H1 (cell line): ENCODE results near the gene RAD51C. TPM values are rescaled to one million over a fixed set of nuclear protein-coding genes. Genes with fewer than 3 reads are reported as not detected.

Experiments
- CTCF ChIA-PET: fragments of 300-600 bp; sonication (Branson Sonifier 250); formaldehyde crosslinking; loops from one replicate; lab custom pipeline; 2021; ENCODE audit not compliant: partially characterized antibody; lab: Charles Lee
- POLR2A ChIA-PET: fragments of 300-600 bp; sonication (Branson Sonifier 250); formaldehyde crosslinking; loops from one replicate; lab custom pipeline; 2021; ENCODE audit warnings: inconsistent platforms; ENCODE audit not compliant: partially characterized antibody; lab: Charles Lee
- DNase-seq, 2 experiments: peaks; one replicate each; pipeline versions ENCODE4 v3.0.0 to v3.0.0-alpha.2; 2010 to 2022; ENCODE audit warnings: low spot score in 2 of 2, low read depth in 1 of 2, mixed read lengths in 1 of 2
- FAIRE-seq: peaks from 2 replicates; lab custom pipeline; 2011; peaks lifted over from hg19 to GRCh38; lab: Jason Lieb, UNC
- H2AFZ ChIP-seq: 2 replicates; pipeline ENCODE4 v1.8.1; 2012; ENCODE audit warnings: low read length, inconsistent platforms
- H2AK5ac ChIP-seq: 2 replicates; pipeline ENCODE4 v1.6.1; 2013; ENCODE audit warnings: low read depth, low read length
- H2BK120ac ChIP-seq: replicated peaks from 2 replicates; pipeline ENCODE3; 2013; ENCODE audit warnings: low read depth, low read length, inconsistent platforms
- H2BK12ac ChIP-seq: 2 replicates; pipeline ENCODE4 v1.6.1; 2013; ENCODE audit warnings: low read depth, low read length
- H2BK15ac ChIP-seq: 2 replicates; pipeline ENCODE4 v1.6.1; 2013; ENCODE audit warnings: low read length
- H2BK20ac ChIP-seq: 2 replicates; pipeline ENCODE4 v1.6.1; 2013; ENCODE audit warnings: low read length
- H2BK5ac ChIP-seq: 2 replicates; pipeline ENCODE4 v1.6.1; 2013; ENCODE audit warnings: low read depth, low read length
- H3K14ac ChIP-seq: 2 replicates; pipeline ENCODE4 v1.6.1; 2013; ENCODE audit warnings: inconsistent platforms; ENCODE audit not compliant: insufficient read length
- H3K18ac ChIP-seq: 2 replicates; pipeline ENCODE4 v1.6.1; 2013; ENCODE audit warnings: low read length; ENCODE audit errors: extremely low read depth
- H3K23ac ChIP-seq: 2 replicates; pipeline ENCODE4 v1.6.1; 2013; ENCODE audit warnings: inconsistent platforms; ENCODE audit not compliant: insufficient read length
- H3K23me2 ChIP-seq: 2 replicates; pipeline ENCODE4 v1.6.1; 2013; ENCODE audit warnings: low read depth, low read length
- H3K27ac ChIP-seq: 2 replicates; pipeline ENCODE4 v1.6.1; 2011; ENCODE audit warnings: low read depth, low read length, inconsistent platforms
- H3K27me3 ChIP-seq, 4 experiments: replicated peaks in 1 of 4; 1 replicate in 1 of 4; 2 replicates in 3 of 4; pipeline versions ENCODE4 v1.6.1 to v1.8.1; 2011 to 2013; ENCODE audit warnings: low read length in 3 of 4, mild to moderate bottlenecking in 3 of 4, inconsistent platforms in 2 of 4, mixed read lengths in 2 of 4, moderate library complexity in 1 of 4; ENCODE audit not compliant: control insufficient read depth in 3 of 4, insufficient read depth in 3 of 4; ENCODE audit errors: extremely low read depth in 1 of 4
- H3K36me3 ChIP-seq, 4 experiments: 2 replicates each; pipeline versions ENCODE4 v1.6.1 to v1.8.1; 2011 to 2013; ENCODE audit warnings: mild to moderate bottlenecking in 4 of 4, low read length in 3 of 4, moderate library complexity in 2 of 4, control low read depth in 1 of 4, inconsistent platforms in 1 of 4; ENCODE audit not compliant: insufficient read depth in 4 of 4, control insufficient read depth in 2 of 4
- H3K4ac ChIP-seq: replicated peaks from 2 replicates; pipeline ENCODE3; 2013; ENCODE audit warnings: low read length, low read depth, mixed read lengths, inconsistent platforms; ENCODE audit not compliant: insufficient read length
- H3K4me1 ChIP-seq, 4 experiments: replicated peaks in 1 of 4; 1 replicate in 1 of 4; 2 replicates in 3 of 4; pipeline versions ENCODE4 v1.6.1 to v1.8.1; 2011 to 2013; ENCODE audit warnings: low read length in 3 of 4, inconsistent platforms in 2 of 4, mixed read lengths in 1 of 4; ENCODE audit not compliant: insufficient read depth in 4 of 4, control insufficient read depth in 3 of 4
- H3K4me2 ChIP-seq, 2 experiments: 2 replicates each; pipeline versions ENCODE4 v1.6.1 to v1.8.1; 2011 to 2013; ENCODE audit warnings: low read depth in 2 of 2, low read length in 2 of 2, control low read depth in 1 of 2, inconsistent platforms in 1 of 2, mild to moderate bottlenecking in 1 of 2; ENCODE audit not compliant: insufficient read depth in 1 of 2
- H3K4me3 ChIP-seq, 4 experiments: fragments of 200-600, 300-600 bp in 1 of 4; sonication (generic), shearing (Covaris generic), sonication (Bioruptor Twin) in 1 of 4; 2 replicates each; pipeline versions ENCODE4 v1.5.1 to v1.8.1; 2011 to 2016; ENCODE audit warnings: low read length in 4 of 4, low read depth in 3 of 4, control low read depth in 2 of 4, inconsistent platforms in 2 of 4, mild to moderate bottlenecking in 2 of 4, mixed read lengths in 1 of 4, moderate library complexity in 1 of 4; ENCODE audit not compliant: insufficient read depth in 2 of 4; ENCODE audit errors: extremely low read depth in 1 of 4
- H3K56ac ChIP-seq: replicated peaks from 2 replicates; pipeline ENCODE3; 2013; ENCODE audit warnings: low read depth, mild to moderate bottlenecking, mixed read lengths, low read length, inconsistent platforms; ENCODE audit not compliant: insufficient read length
- H3K79me1 ChIP-seq: 2 replicates; pipeline ENCODE4 v1.6.1; 2013; ENCODE audit warnings: low read depth, low read length, control low read depth
- H3K79me2 ChIP-seq, 2 experiments: 2 replicates each; pipeline versions ENCODE4 v1.6.1 to v1.8.1; 2012 to 2013; ENCODE audit warnings: low read length in 2 of 2, mild to moderate bottlenecking in 2 of 2, inconsistent platforms in 1 of 2; ENCODE audit not compliant: insufficient read depth in 2 of 2, control insufficient read depth in 1 of 2
- H3K9ac ChIP-seq, 4 experiments: replicated peaks in 1 of 4; 1 replicate in 1 of 4; 2 replicates in 3 of 4; pipeline versions ENCODE4 v1.6.1 to v1.8.1; 2011 to 2013; ENCODE audit warnings: low read depth in 3 of 4, low read length in 3 of 4, control low read depth in 2 of 4, mild to moderate bottlenecking in 2 of 4, moderate library complexity in 2 of 4, inconsistent platforms in 1 of 4; ENCODE audit errors: extremely low read depth in 1 of 4
- H3K9me3 ChIP-seq, 2 experiments: 2 replicates each; pipeline versions ENCODE4 v1.6.1 to v1.8.1; 2012 to 2013; ENCODE audit warnings: mild to moderate bottlenecking in 2 of 2, moderate library complexity in 2 of 2, control low read depth in 1 of 2, inconsistent platforms in 1 of 2, low read depth in 1 of 2, low read length in 1 of 2, mixed read lengths in 1 of 2; ENCODE audit not compliant: insufficient read depth in 2 of 2
- H4K20me1 ChIP-seq, 2 experiments: replicated peaks in 1 of 2; 2 replicates each; pipeline versions ENCODE3 to v1.8.1; 2011 to 2013; ENCODE audit warnings: inconsistent platforms in 2 of 2, low read length in 2 of 2, mild to moderate bottlenecking in 1 of 2; ENCODE audit not compliant: insufficient read depth in 2 of 2, control insufficient read depth in 1 of 2
- H4K5ac ChIP-seq: 2 replicates; pipeline ENCODE4 v1.6.1; 2013; ENCODE audit warnings: low read length, low read depth, mixed read lengths, inconsistent platforms; ENCODE audit not compliant: insufficient read length
- H4K8ac ChIP-seq: 2 replicates; pipeline ENCODE4 v1.8.0; 2013; ENCODE audit warnings: mild to moderate bottlenecking, moderate library complexity, low read length, inconsistent platforms; ENCODE audit not compliant: insufficient read depth; ENCODE audit errors: extremely low read depth
- H4K91ac ChIP-seq: replicated peaks from 2 replicates; pipeline ENCODE3; 2013; ENCODE audit warnings: low read length, mixed read lengths, inconsistent platforms; ENCODE audit not compliant: insufficient read length
- ASH2L ChIP-seq: fragments of 200-600, 300-600 bp; sonication (generic); IDR thresholded peaks from one replicate; pipeline ENCODE4 v1.7.1; 2017; ENCODE audit warnings: low read length
- CBX8 ChIP-seq: fragments of 300-800, 300-1000 bp; sonication (generic); IDR thresholded peaks from 2 replicates; pipeline ENCODE4 v1.7.1; 2016; ENCODE audit warnings: low read depth, low read length, borderline replicate concordance
- CEBPB ChIP-seq: IDR thresholded peaks from 2 replicates; pipeline ENCODE4 v1.6.1; 2012; ENCODE audit warnings: low read depth, low read length
- CHD1 ChIP-seq: IDR thresholded peaks from 2 replicates; pipeline ENCODE4 v1.6.1; 2012; ENCODE audit warnings: low read depth, low read length, improper control_type of control experiment
- RNF2 ChIP-seq: fragments of 200-900, 300-1000 bp; sonication (generic); IDR thresholded peaks from 2 replicates; pipeline ENCODE4 v1.7.1; 2016; ENCODE audit warnings: borderline replicate concordance, low read depth, mild to moderate bottlenecking, antibody characterized with exemption, low read length; ENCODE audit not compliant: poor library complexity, severe bottlenecking; ENCODE audit errors: missing control alignments
- SP1 ChIP-seq: IDR thresholded peaks from 2 replicates; pipeline ENCODE4 v1.6.1; 2011; ENCODE audit warnings: low read depth, low read length
- SUZ12 ChIP-seq: fragments of 200-600 bp; sonication (generic); IDR thresholded peaks from 2 replicates; pipeline ENCODE4 v1.6.1; 2012; ENCODE audit warnings: mild to moderate bottlenecking, inconsistent platforms, low read length, moderate library complexity, mixed read lengths
- TEAD4 ChIP-seq: IDR thresholded peaks from 2 replicates; pipeline ENCODE4 v1.6.1; 2012; ENCODE audit warnings: low read depth, low read length, inconsistent platforms, mixed read lengths
- WGBS, 2 experiments: shearing (Covaris generic) in 1 of 2; methylation state at CpG; one replicate each; pipeline versions ENCODE4 v1.1.6 to v1.1.7; 2013 to 2015; ENCODE audit warnings: low lambda C conversion rate in 2 of 2, mixed read lengths in 2 of 2, inconsistent platforms in 1 of 2, low coverage in 1 of 2, missing lambda C conversion rate in 1 of 2; ENCODE audit not compliant: insufficient replicate concordance in 2 of 2, insufficient coverage in 1 of 2, insufficient read length in 1 of 2; ENCODE audit errors: extremely low coverage in 1 of 2, missing lambda C conversion rate in 1 of 2; 5-methylcytosine and 5-hydroxymethylcytosine counted together
- polyA plus RNA-seq, 7 experiments: library from polyadenylated mRNA; depleted of rRNA in 3 of 7; stranded (reverse) in 5 of 7; unstranded in 2 of 7; fragments of >200 nt in 5 of 7; fragments of 200-250 nt in 2 of 7; gene quantifications; 1 replicate in 5 of 7; 2 replicates in 1 of 7; 4 replicates in 1 of 7; pipeline versions ENCODE4 v1.2.1 to v1.2.3, GENCODE V29; 2011 to 2013; ENCODE audit warnings: missing spikeins in 2 of 7, mixed read lengths in 2 of 7
- total RNA-seq: library from RNA; stranded (reverse); fragmentation: NEBNext Ultra II Directional; extraction: Animal tissue kit (Norgen Biotek cat#: 25700); gene quantifications from 2 replicates; pipeline ENCODE4 v1.2.1, GENCODE V29; 2021
- TF ChIP-seq, protein P1 (sequence below): IDR thresholded peaks from 2 replicates; pipeline ENCODE4 v1.6.1; 2011; ENCODE audit warnings: low read depth, mild to moderate bottlenecking, low read length; ENCODE audit not compliant: insufficient read depth

The RAD51C gene
- total and polyA plus RNA-seq, 2 of the 8 experiments (the other 6 are each of a cell fraction or from before 2014, with no cell fraction given): 10.4 to 21.7 TPM

DNA sequence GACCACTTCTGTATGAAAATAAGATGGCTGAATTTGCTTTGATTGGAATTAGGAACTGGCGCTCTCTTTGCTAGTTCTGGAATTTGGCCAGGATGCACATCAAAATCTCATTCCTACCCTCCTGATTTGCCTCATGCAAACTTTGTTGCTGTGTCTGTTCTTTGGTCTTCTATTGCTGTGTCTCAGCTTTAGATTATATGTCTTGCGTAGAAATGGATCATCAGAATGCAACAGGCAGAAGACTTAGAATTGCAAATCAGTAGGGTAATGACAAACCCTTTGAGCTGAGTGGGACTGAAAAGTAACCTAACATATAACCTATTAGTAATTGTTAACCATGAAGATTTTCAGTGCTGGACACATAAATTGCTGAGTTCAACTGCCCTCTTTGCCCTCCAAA is 30.3 kb downstream of the RAD51C start:
- H3K4me2 ChIP-seq: no peak overlapping the region
- no peaks in the 10 kb centered on the region for H3K79me1 ChIP-seq
- no peak overlapping the region for H3K9ac ChIP-seq
- no peak overlapping the region for H3K56ac ChIP-seq
- no peak overlapping the region for H2BK20ac ChIP-seq
- H2BK5ac ChIP-seq: no peak overlapping the region
- no peaks in the 10 kb centered on the region for H3K36me3 ChIP-seq
- FAIRE-seq (no peak), DNase-seq (no peak)
- H4K20me1 ChIP-seq: no peaks in the 10 kb centered on the region
- no peaks in the 10 kb centered on the region for H3K9me3 ChIP-seq
- no peak overlapping the region for H3K14ac ChIP-seq
- WGBS, 2 experiments: 92% methylated on average over 2 of the region's 2 CpGs; no CpG with 5 or more reads in 1 of the 2 experiments
- ChIA-PET POLR2A (interaction anchor here (0.7 kb wide), 1 partner anchor 237 kb away, joined by 3 read pairs; no protein-coding TSS in a partner anchor), CTCF (interaction anchor here (2.0 kb wide), 1 partner anchor 12 kb away, joined by 6 read pairs; no protein-coding TSS in a partner anchor)
- H3K27me3 ChIP-seq: no peaks in the 10 kb centered on the region
- H4K5ac ChIP-seq: no peak overlapping the region
- H3K4me1 ChIP-seq: no peaks in the 10 kb centered on the region
- H4K8ac ChIP-seq: no peak overlapping the region
- no peak overlapping the region for H2BK120ac ChIP-seq
- no peak overlapping the region for H2AK5ac ChIP-seq
- H3K4me3 ChIP-seq: no peak overlapping the region
- no peaks in the 10 kb centered on the region for H3K79me2 ChIP-seq
- no peak overlapping the region for H3K18ac ChIP-seq
- H2BK15ac ChIP-seq: no peak overlapping the region
- no peaks in the 10 kb centered on the region for H3K23me2 ChIP-seq
- H3K4ac ChIP-seq: no peak overlapping the region
- H2AFZ ChIP-seq: no peak overlapping the region
- no peak overlapping the region for H3K23ac ChIP-seq
- no peak overlapping the region for H3K27ac ChIP-seq
- no peak overlapping the region for H4K91ac ChIP-seq
- TF ChIP-seq ASH2L (no peak), SUZ12 (no peak), CHD1 (no peak), CBX8 (no peak), SP1 (no peak), RNF2 (no peak), TEAD4 (no peak), CEBPB (no peak)
- TF ChIP-seq, protein P1, sequence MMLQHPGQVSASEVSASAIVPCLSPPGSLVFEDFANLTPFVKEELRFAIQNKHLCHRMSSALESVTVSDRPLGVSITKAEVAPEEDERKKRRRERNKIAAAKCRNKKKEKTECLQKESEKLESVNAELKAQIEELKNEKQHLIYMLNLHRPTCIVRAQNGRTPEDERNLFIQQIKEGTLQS: no peak
- no peak overlapping the region for H2BK12ac ChIP-seq
